WTC11 (cell line): Measurements from ENCODE around the gene CARD9. TPM values are rescaled to one million over a fixed set of nuclear protein-coding genes. Genes with fewer than 3 reads are reported as not detected.

ENCODE experiments used
- ATAC-seq: fragments of 200-7000 bp; cut with Tn5 transposase; 2 replicates; pipeline ENCODE4 v1.10.0; 2021; ENCODE audit warnings: mild to moderate bottlenecking, moderate library complexity
- CTCF ChIA-PET: fragments of 300-600 bp; sonication (Branson Sonifier 250); formaldehyde crosslinking; loops from one replicate; lab custom pipeline; 2021; ENCODE audit warnings: antibody characterized with exemption; lab: Charles Lee
- POLR2A ChIA-PET: fragments of 350-600 bp; sonication (Branson Sonifier 250); formaldehyde crosslinking; loops from one replicate; lab custom pipeline; 2021; ENCODE audit warnings: antibody characterized with exemption; lab: Charles Lee
- DNase-seq: peaks from one replicate; pipeline ENCODE4 v3.0.0; 2021; ENCODE audit warnings: low spot score
- H3K27ac Mint-ChIP-seq: 2 replicates; pipeline ENCODE4 v1.8.0; 2021; ENCODE audit warnings: mixed read lengths
- H3K27me3 Mint-ChIP-seq: 2 replicates; pipeline ENCODE4 v1.8.0; 2021; ENCODE audit warnings: low read depth, mild to moderate bottlenecking, moderate library complexity, mixed read lengths
- H3K36me3 Mint-ChIP-seq: 2 replicates; pipeline ENCODE4 v1.8.0; 2021; ENCODE audit warnings: mixed read lengths
- H3K4me1 Mint-ChIP-seq: 2 replicates; pipeline ENCODE4 v1.8.0; 2022; ENCODE audit warnings: mixed read lengths
- H3K4me3 Mint-ChIP-seq: 2 replicates; pipeline ENCODE4 v1.8.0; 2021; ENCODE audit warnings: mild to moderate bottlenecking, moderate library complexity, mixed read lengths
- H3K9me3 Mint-ChIP-seq: 2 replicates; pipeline ENCODE4 v1.8.0; 2021; ENCODE audit warnings: mixed read lengths
- CREB1 ChIP-seq: sonication (generic); formaldehyde crosslinking; IDR thresholded peaks from 2 replicates; pipeline ENCODE4 v1.8.0; 2023; ENCODE audit warnings: mild to moderate bottlenecking, missing genetic modification reagents
- FOXP1 ChIP-seq: sonication (generic); formaldehyde crosslinking; IDR thresholded peaks from 2 replicates; pipeline ENCODE4 v1.8.0; 2022; ENCODE audit warnings: missing genetic modification reagents, mild to moderate bottlenecking, moderate library complexity, borderline replicate concordance
- IRF2 ChIP-seq: sonication (generic); formaldehyde crosslinking; IDR thresholded peaks from 2 replicates; pipeline ENCODE4 v1.8.0; 2022; ENCODE audit warnings: low read depth, missing genetic modification reagents, borderline replicate concordance
- NFYB ChIP-seq: sonication (generic); formaldehyde crosslinking; conservative IDR thresholded peaks from 2 replicates; pipeline ENCODE4 v1.8.0; 2022; ENCODE audit warnings: low read depth, missing genetic modification reagents
- NR1H2 ChIP-seq: sonication (generic); formaldehyde crosslinking; IDR thresholded peaks from 2 replicates; pipeline ENCODE4 v1.9.0; 2021; ENCODE audit warnings: mild to moderate bottlenecking, moderate library complexity, missing genetic modification reagents
- NR3C1 ChIP-seq: sonication (generic); formaldehyde crosslinking; conservative IDR thresholded peaks from 2 replicates; pipeline ENCODE4 v1.8.1; 2023; ENCODE audit warnings: low read depth, mild to moderate bottlenecking, missing genetic modification reagents
- PRRX2 ChIP-seq: fragments of 250-450 bp; sonication (Bioruptor Pico); IDR thresholded peaks from 2 replicates; pipeline ENCODE4 v1.8.0; 2021; ENCODE audit warnings: mild to moderate bottlenecking
- SMAD3 ChIP-seq: sonication (generic); formaldehyde crosslinking; IDR thresholded peaks from 2 replicates; pipeline ENCODE4 v1.8.0; 2022; ENCODE audit warnings: missing genetic modification reagents, mild to moderate bottlenecking, borderline replicate concordance
- SOX15 ChIP-seq: fragments of 250-450 bp; sonication (Bioruptor Pico); IDR thresholded peaks from 2 replicates; pipeline ENCODE4 v1.9.0; 2021; ENCODE audit warnings: mild to moderate bottlenecking
- SP1 ChIP-seq: sonication (generic); formaldehyde crosslinking; conservative IDR thresholded peaks from 2 replicates; pipeline ENCODE4 v1.8.1; 2022; ENCODE audit warnings: missing genetic modification reagents
- TCF7 ChIP-seq: sonication (generic); formaldehyde crosslinking; IDR thresholded peaks from 2 replicates; pipeline ENCODE4 v1.8.0; 2022; ENCODE audit warnings: mild to moderate bottlenecking, low read depth, missing genetic modification reagents, moderate library complexity
- ZNF423 ChIP-seq: fragments of 250-450 bp; sonication (Bioruptor Pico); IDR thresholded peaks from 2 replicates; pipeline ENCODE4 v2.1.2; 2022; ENCODE audit warnings: mild to moderate bottlenecking, moderate library complexity
- total RNA-seq: library from RNA; stranded (reverse); gene quantifications from 3 replicates; pipeline ENCODE4 v1.2.3, GENCODE V29; 2021
- TF ChIP-seq, protein P1 (sequence below): sonication (generic); formaldehyde crosslinking; IDR thresholded peaks from 2 replicates; pipeline ENCODE4 v1.8.0; 2023; ENCODE audit warnings: missing genetic modification reagents
- TF ChIP-seq, protein P2 (sequence below): fragments of 250-450 bp; sonication (Bioruptor Pico); IDR thresholded peaks from 2 replicates; pipeline ENCODE4 v1.8.0; 2021; ENCODE audit warnings: mild to moderate bottlenecking
- TF ChIP-seq, protein P3 (sequence below): sonication (generic); formaldehyde crosslinking; IDR thresholded peaks from 2 replicates; pipeline ENCODE4 v1.8.1; 2023; ENCODE audit warnings: mild to moderate bottlenecking, missing genetic modification reagents
- TF ChIP-seq, protein P4 (sequence below): sonication (generic); formaldehyde crosslinking; conservative IDR thresholded peaks from 2 replicates; pipeline ENCODE4 v1.8.1; 2022; ENCODE audit warnings: mild to moderate bottlenecking, missing genetic modification reagents
- TF ChIP-seq, protein P5 (sequence below): sonication (generic); formaldehyde crosslinking; conservative IDR thresholded peaks from 2 replicates; pipeline ENCODE4 v1.8.1; 2023; ENCODE audit warnings: mild to moderate bottlenecking, low read depth, missing genetic modification reagents, moderate library complexity

The CARD9 gene
- total RNA-seq, 1 experiment from 2014 or later, result 0.96 TPM

DNA sequence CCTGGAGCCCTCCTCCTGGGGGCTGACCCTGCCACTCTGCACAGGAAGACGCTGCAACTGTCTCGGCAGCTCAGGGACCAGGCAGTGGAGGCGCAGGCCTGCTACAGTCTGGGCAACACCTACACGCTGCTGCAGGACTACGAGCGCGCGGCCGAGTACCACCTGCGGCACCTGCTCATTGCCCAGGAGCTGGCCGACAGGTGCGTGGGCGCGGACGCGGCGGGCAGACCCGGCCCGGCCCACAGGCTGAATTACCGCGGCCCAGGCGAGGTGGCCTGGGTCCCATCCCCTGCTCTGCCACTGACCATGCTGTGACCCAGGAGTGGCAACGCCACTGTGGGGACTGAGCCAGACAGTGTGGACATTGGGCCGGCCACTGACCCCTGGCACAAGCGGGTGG, 35.0 kb downstream of the CARD9 start:
- no peak overlapping the region for H3K4me3 Mint-ChIP-seq
- no peak for TF ChIP-seq SMAD3 (CRISPR knock-in tag)
- TF ChIP-seq, protein P1, sequence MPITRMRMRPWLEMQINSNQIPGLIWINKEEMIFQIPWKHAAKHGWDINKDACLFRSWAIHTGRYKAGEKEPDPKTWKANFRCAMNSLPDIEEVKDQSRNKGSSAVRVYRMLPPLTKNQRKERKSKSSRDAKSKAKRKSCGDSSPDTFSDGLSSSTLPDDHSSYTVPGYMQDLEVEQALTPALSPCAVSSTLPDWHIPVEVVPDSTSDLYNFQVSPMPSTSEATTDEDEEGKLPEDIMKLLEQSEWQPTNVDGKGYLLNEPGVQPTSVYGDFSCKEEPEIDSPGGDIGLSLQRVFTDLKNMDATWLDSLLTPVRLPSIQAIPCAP (CRISPR knock-in tag), result no peak
- no peak for TF ChIP-seq SP1 (CRISPR knock-in tag)
- TF ChIP-seq CREB1 (CRISPR knock-in tag), result no peak
- TF ChIP-seq, protein P2, sequence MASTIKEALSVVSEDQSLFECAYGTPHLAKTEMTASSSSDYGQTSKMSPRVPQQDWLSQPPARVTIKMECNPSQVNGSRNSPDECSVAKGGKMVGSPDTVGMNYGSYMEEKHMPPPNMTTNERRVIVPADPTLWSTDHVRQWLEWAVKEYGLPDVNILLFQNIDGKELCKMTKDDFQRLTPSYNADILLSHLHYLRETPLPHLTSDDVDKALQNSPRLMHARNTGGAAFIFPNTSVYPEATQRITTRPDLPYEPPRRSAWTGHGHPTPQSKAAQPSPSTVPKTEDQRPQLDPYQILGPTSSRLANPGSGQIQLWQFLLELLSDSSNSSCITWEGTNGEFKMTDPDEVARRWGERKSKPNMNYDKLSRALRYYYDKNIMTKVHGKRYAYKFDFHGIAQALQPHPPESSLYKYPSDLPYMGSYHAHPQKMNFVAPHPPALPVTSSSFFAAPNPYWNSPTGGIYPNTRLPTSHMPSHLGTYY (CRISPR knock-in tag), result no peak
- no peak for TF ChIP-seq TCF7 (CRISPR knock-in tag)
- TF ChIP-seq, protein P3, sequence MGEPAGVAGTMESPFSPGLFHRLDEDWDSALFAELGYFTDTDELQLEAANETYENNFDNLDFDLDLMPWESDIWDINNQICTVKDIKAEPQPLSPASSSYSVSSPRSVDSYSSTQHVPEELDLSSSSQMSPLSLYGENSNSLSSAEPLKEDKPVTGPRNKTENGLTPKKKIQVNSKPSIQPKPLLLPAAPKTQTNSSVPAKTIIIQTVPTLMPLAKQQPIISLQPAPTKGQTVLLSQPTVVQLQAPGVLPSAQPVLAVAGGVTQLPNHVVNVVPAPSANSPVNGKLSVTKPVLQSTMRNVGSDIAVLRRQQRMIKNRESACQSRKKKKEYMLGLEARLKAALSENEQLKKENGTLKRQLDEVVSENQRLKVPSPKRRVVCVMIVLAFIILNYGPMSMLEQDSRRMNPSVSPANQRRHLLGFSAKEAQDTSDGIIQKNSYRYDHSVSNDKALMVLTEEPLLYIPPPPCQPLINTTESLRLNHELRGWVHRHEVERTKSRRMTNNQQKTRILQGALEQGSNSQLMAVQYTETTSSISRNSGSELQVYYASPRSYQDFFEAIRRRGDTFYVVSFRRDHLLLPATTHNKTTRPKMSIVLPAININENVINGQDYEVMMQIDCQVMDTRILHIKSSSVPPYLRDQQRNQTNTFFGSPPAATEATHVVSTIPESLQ (CRISPR knock-in tag), result no peak
- no peak for TF ChIP-seq NR3C1 (CRISPR knock-in tag)
- TF ChIP-seq, all 79 proteins: peak for 0
- H3K27me3 Mint-ChIP-seq, result no peaks in the 10 kb centered on the region
- H3K27ac Mint-ChIP-seq, result no peak overlapping the region
- no peaks in the 10 kb centered on the region for H3K36me3 Mint-ChIP-seq
- no peak for ATAC-seq
- no peaks in the 10 kb centered on the region for H3K4me1 Mint-ChIP-seq
- H3K9me3 Mint-ChIP-seq, result no peaks in the 10 kb centered on the region
- POLR2A ChIA-PET, result no interaction called here
- DNase-seq, result no peak
- CTCF ChIA-PET, result interaction anchor here (1.0 to 2.1 kb wide), 2 partner anchors 11 to 26 kb away, joined by 3 to 7 read pairs; partner anchors contain the start of gene GPSM1

DNA sequence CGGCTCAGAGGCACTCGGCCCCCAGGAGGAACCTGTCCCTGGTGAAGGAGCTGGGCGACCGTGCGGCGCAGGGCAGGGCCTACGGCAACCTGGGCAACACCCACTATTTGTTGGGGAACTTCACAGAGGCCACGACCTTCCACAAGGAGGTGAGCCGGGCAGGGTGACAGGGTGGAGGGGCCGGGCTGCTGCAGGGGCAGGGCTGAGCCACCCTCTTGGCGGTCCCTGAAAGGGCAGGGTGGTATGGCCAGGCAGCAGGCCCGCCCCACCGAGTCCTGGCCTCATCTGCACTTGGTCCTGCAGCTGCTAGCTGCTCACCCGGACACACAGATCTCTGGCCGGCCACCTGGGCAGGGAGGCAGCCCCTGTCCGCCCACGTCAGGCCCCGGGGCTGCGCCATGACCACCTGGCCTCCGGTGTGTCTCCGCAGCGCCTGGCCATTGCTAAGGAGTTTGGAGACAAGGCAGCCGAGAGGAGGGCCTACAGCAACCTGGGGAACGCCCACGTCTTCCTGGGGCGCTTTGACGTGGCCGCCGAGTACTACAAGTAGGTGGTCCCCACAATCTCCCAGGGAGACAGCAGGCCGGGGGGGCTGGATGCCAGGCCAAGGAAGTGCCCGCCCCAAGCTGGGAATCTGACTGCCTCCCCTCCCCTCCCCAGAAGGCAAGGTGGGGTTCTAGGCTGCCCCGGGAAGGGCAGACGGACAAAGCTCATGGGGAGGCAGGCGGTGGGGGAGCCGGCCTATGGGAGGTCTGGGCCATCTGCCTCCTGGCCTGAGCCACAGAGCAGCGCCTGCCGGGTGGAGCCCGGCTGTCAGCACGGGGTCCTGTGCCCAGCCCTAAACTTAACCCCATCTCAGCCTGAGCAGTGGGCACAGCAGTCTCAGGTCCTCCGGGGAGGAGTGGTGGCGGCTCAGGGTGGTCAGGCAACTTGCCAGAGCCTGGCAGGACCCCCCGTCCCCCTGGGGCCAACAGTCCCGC, 35.8 kb downstream of the CARD9 start:
- Mint-ChIP-seq H3K4me1 (no peaks in the 10 kb centered on the region), H3K4me3 (no peak overlapping the region), H3K9me3 (no peaks in the 10 kb centered on the region), H3K27ac (no peak overlapping the region), H3K36me3 (no peaks in the 10 kb centered on the region), H3K27me3 (no peaks in the 10 kb centered on the region)
- ChIA-PET CTCF (interaction anchor here (1.0 to 2.1 kb wide), 4 partner anchors 10 to 25 kb away, joined by 3 to 7 read pairs (median 6); partner anchors contain the start of genes DNLZ and GPSM1), POLR2A (no interaction called here)
- no peak for ATAC-seq
- DNase-seq, result no peak
- TF ChIP-seq TCF7 (CRISPR knock-in tag), result no peak
- TF ChIP-seq NR3C1 (CRISPR knock-in tag), result no peak
- no peak for TF ChIP-seq NFYB (CRISPR knock-in tag)
- TF ChIP-seq IRF2, result no peak
- TF ChIP-seq ZNF423 (CRISPR knock-in tag), result no peak
- TF ChIP-seq FOXP1 (CRISPR knock-in tag), result no peak
- TF ChIP-seq PRRX2 (CRISPR knock-in tag), result no peak
- TF ChIP-seq, protein P4, sequence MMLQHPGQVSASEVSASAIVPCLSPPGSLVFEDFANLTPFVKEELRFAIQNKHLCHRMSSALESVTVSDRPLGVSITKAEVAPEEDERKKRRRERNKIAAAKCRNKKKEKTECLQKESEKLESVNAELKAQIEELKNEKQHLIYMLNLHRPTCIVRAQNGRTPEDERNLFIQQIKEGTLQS (CRISPR knock-in tag), result no peak
- TF ChIP-seq, protein P1 (CRISPR knock-in tag), result no peak
- TF ChIP-seq, protein P3 (CRISPR knock-in tag), result no peak
- TF ChIP-seq, protein P5, sequence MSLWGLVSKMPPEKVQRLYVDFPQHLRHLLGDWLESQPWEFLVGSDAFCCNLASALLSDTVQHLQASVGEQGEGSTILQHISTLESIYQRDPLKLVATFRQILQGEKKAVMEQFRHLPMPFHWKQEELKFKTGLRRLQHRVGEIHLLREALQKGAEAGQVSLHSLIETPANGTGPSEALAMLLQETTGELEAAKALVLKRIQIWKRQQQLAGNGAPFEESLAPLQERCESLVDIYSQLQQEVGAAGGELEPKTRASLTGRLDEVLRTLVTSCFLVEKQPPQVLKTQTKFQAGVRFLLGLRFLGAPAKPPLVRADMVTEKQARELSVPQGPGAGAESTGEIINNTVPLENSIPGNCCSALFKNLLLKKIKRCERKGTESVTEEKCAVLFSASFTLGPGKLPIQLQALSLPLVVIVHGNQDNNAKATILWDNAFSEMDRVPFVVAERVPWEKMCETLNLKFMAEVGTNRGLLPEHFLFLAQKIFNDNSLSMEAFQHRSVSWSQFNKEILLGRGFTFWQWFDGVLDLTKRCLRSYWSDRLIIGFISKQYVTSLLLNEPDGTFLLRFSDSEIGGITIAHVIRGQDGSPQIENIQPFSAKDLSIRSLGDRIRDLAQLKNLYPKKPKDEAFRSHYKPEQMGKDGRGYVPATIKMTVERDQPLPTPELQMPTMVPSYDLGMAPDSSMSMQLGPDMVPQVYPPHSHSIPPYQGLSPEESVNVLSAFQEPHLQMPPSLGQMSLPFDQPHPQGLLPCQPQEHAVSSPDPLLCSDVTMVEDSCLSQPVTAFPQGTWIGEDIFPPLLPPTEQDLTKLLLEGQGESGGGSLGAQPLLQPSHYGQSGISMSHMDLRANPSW (CRISPR knock-in tag), result no peak
- TF ChIP-seq NR1H2, result no peak
- TF ChIP-seq SOX15, result no peak
- TF ChIP-seq, all 79 proteins: peak for 0
